IMR-90 (cell line): ENCODE measurements around the gene OTUD7B. TPM values are rescaled to one million over a fixed set of nuclear protein-coding genes. Genes with fewer than 3 reads are reported as not detected.

Experiments
- ATAC-seq: fragments of 200-7000 bp; cut with Tn5 transposase; 2 replicates; pipeline ENCODE4 v1.9.1; 2020; ENCODE audit warnings: low read depth, mild to moderate bottlenecking, moderate library complexity
- BruUV-seq: library from RNA; stranded (reverse); fragments of 400-500 nt; replicated peaks from 2 replicates; lab custom pipeline; 2021; lab: Mats Ljungman, UMichigan
- CTCF ChIA-PET: fragments of 300-600 bp; formaldehyde crosslinking; extraction: SDS; loops from one replicate; lab custom pipeline; 2021; ENCODE audit warnings: antibody characterized with exemption; lab: Yijun Ruan, JAX
- POLR2A ChIA-PET: fragments of 300-600 bp; sonication (Branson Sonifier 250); formaldehyde crosslinking; loops from one replicate; lab custom pipeline; 2022; ENCODE audit warnings: antibody characterized with exemption; ENCODE audit not compliant: unreplicated experiment; lab: Charles Lee
- DNase-seq: peaks from one replicate; pipeline ENCODE4 v3.0.0; 2013
- H2AFZ ChIP-seq: replicated peaks from 2 replicates; pipeline ENCODE3; 2013; ENCODE audit warnings: low read length, mild to moderate bottlenecking; ENCODE audit not compliant: poor library complexity
- H2AK5ac ChIP-seq: 2 replicates; pipeline ENCODE4 v1.6.1; 2013; ENCODE audit warnings: low read depth, low read length, inconsistent platforms
- H2AK9ac ChIP-seq: replicated peaks from 2 replicates; pipeline ENCODE3; 2013; ENCODE audit warnings: mild to moderate bottlenecking, low read depth, low read length, moderate library complexity; ENCODE audit not compliant: poor library complexity
- H2BK120ac ChIP-seq: 2 replicates; pipeline ENCODE4 v1.6.1; 2013; ENCODE audit warnings: low read depth, low read length, inconsistent platforms
- H2BK15ac ChIP-seq: 3 replicates; pipeline ENCODE4 v1.6.1; 2013; ENCODE audit warnings: low read depth, low read length, inconsistent platforms
- H2BK20ac ChIP-seq: 2 replicates; pipeline ENCODE4 v1.6.1; 2013; ENCODE audit warnings: low read depth, mild to moderate bottlenecking, inconsistent platforms, low read length, moderate library complexity
- H2BK5ac ChIP-seq: 2 replicates; pipeline ENCODE4 v1.6.1; 2013; ENCODE audit warnings: mild to moderate bottlenecking, low read depth, low read length, inconsistent platforms; ENCODE audit not compliant: poor library complexity, severe bottlenecking
- H3K14ac ChIP-seq: replicated peaks from 2 replicates; pipeline ENCODE4 v1.6.1; 2013; ENCODE audit warnings: low read depth, low read length, inconsistent platforms
- H3K18ac ChIP-seq: 2 replicates; pipeline ENCODE4 v1.6.1; 2013; ENCODE audit warnings: low read depth, low read length, control low read depth
- H3K23ac ChIP-seq: 2 replicates; pipeline ENCODE4 v1.6.1; 2013; ENCODE audit warnings: low read depth, low read length, inconsistent platforms
- H3K27ac ChIP-seq: 2 replicates; pipeline ENCODE4 v1.5.1; 2013; ENCODE audit warnings: mild to moderate bottlenecking, control low read depth, low read length; ENCODE audit not compliant: insufficient read depth
- H3K27me3 ChIP-seq: 2 replicates; pipeline ENCODE4 v1.6.1; 2013; ENCODE audit warnings: low read length; ENCODE audit not compliant: control insufficient read depth, insufficient read depth
- H3K36me3 ChIP-seq: 2 replicates; pipeline ENCODE4 v1.6.1; 2013; ENCODE audit warnings: low read length, mixed read lengths; ENCODE audit not compliant: control insufficient read depth, insufficient read depth
- H3K4ac ChIP-seq: 2 replicates; pipeline ENCODE4 v1.6.1; 2013; ENCODE audit warnings: low read depth, low read length, inconsistent platforms
- H3K4me1 ChIP-seq: 2 replicates; pipeline ENCODE4 v1.6.1; 2013; ENCODE audit warnings: low read length, mixed read lengths; ENCODE audit not compliant: control insufficient read depth, insufficient read depth
- H3K4me2 ChIP-seq: 2 replicates; pipeline ENCODE4 v1.6.1; 2013; ENCODE audit warnings: low read depth, mild to moderate bottlenecking, control low read depth, low read length, moderate library complexity
- H3K4me3 ChIP-seq: 2 replicates; pipeline ENCODE4 v1.5.1; 2013; ENCODE audit warnings: low read depth, mild to moderate bottlenecking, control low read depth, low read length, moderate library complexity; ENCODE audit not compliant: insufficient read depth
- H3K56ac ChIP-seq: 2 replicates; pipeline ENCODE4 v1.6.1; 2013; ENCODE audit warnings: low read length, inconsistent platforms; ENCODE audit not compliant: insufficient read depth; ENCODE audit errors: extremely low read depth
- H3K79me1 ChIP-seq, 2 experiments: 2 replicates each; pipeline ENCODE4 v1.6.1; 2013; ENCODE audit warnings: low read length in 2 of 2, inconsistent platforms in 1 of 2, low read depth in 1 of 2
- H3K9ac ChIP-seq: 2 replicates; pipeline ENCODE4 v1.6.1; 2013; ENCODE audit warnings: low read depth, low read length, control low read depth
- H3K9me1 ChIP-seq: 2 replicates; pipeline ENCODE4 v1.6.1; 2013; ENCODE audit warnings: low read length, inconsistent platforms; ENCODE audit not compliant: insufficient read depth
- H3K9me3 ChIP-seq: 2 replicates; pipeline ENCODE4 v1.6.1; 2013; ENCODE audit warnings: low read length; ENCODE audit not compliant: control insufficient read depth, insufficient read depth
- H4K20me1 ChIP-seq: 2 replicates; pipeline ENCODE4 v1.6.1; 2013; ENCODE audit warnings: low read length, inconsistent platforms; ENCODE audit not compliant: insufficient read depth
- H4K5ac ChIP-seq: 2 replicates; pipeline ENCODE4 v1.6.1; 2013; ENCODE audit warnings: mild to moderate bottlenecking, low read depth, low read length, control low read depth
- H4K8ac ChIP-seq, 2 experiments: 2 replicates each; pipeline ENCODE4 v1.6.1; 2013; ENCODE audit warnings: low read depth in 2 of 2, low read length in 2 of 2, control low read depth in 1 of 2, inconsistent platforms in 1 of 2
- H4K91ac ChIP-seq: 2 replicates; pipeline ENCODE4 v1.6.1; 2013; ENCODE audit warnings: low read depth, low read length, inconsistent platforms; ENCODE audit not compliant: insufficient read depth
- BHLHE40 ChIP-seq: fragments of 150-350 bp; IDR thresholded peaks from 2 replicates; pipeline ENCODE4 v1.6.1; 2016; ENCODE audit warnings: mild to moderate bottlenecking, low read depth, low read length
- CEBPB ChIP-seq: IDR thresholded peaks from 2 replicates; pipeline ENCODE4 v1.6.1; 2012; ENCODE audit warnings: low read depth, low read length, improper control_type of control experiment
- CTCF ChIP-seq: conservative IDR thresholded peaks from 2 replicates; pipeline ENCODE4 v1.5.1; 2012; ENCODE audit warnings: mild to moderate bottlenecking, low read depth, low read length, improper control_type of control experiment
- ELK1 ChIP-seq: fragments of 150-350 bp; IDR thresholded peaks from 2 replicates; pipeline ENCODE4 v1.6.1; 2016; ENCODE audit warnings: low read depth, mild to moderate bottlenecking, low read length, moderate library complexity, borderline replicate concordance
- MAFK ChIP-seq: IDR thresholded peaks from 2 replicates; pipeline ENCODE4 v1.6.1; 2012; ENCODE audit warnings: low read depth, low read length, improper control_type of control experiment
- MXI1 ChIP-seq: IDR thresholded peaks from 2 replicates; pipeline ENCODE4 v1.6.1; 2012; ENCODE audit warnings: low read depth, mild to moderate bottlenecking, low read length, moderate library complexity, borderline replicate concordance
- NFE2L2 ChIP-seq: fragments of 150-350 bp; IDR thresholded peaks from 2 replicates; pipeline ENCODE4 v1.6.1; 2016; ENCODE audit warnings: low read depth, mild to moderate bottlenecking, low read length
- POLR2A ChIP-seq: IDR thresholded peaks from 2 replicates; pipeline ENCODE4 v1.6.1; 2012; ENCODE audit warnings: mild to moderate bottlenecking, low read depth, low read length
- RAD21 ChIP-seq: IDR thresholded peaks from 2 replicates; pipeline ENCODE4 v1.6.1; 2012; ENCODE audit warnings: low read length, improper control_type of control experiment
- RCOR1 ChIP-seq: IDR thresholded peaks from 2 replicates; pipeline ENCODE4 v1.6.1; 2012; ENCODE audit warnings: mild to moderate bottlenecking, low read length, improper control_type of control experiment; ENCODE audit not compliant: insufficient replicate concordance
- RFX5 ChIP-seq: IDR thresholded peaks from 2 replicates; pipeline ENCODE4 v1.8.0; 2012; ENCODE audit warnings: low read depth, mild to moderate bottlenecking, low read length, moderate library complexity
- SMC3 ChIP-seq: fragments of 150-350 bp; IDR thresholded peaks from 2 replicates; pipeline ENCODE4 v1.6.1; 2016; ENCODE audit warnings: low read depth, mild to moderate bottlenecking, antibody characterized with exemption, low read length, moderate library complexity
- USF2 ChIP-seq: fragments of 150-350 bp; IDR thresholded peaks from 2 replicates; pipeline ENCODE4 v1.6.1; 2017; ENCODE audit warnings: mild to moderate bottlenecking, antibody characterized with exemption, low read length, low read depth
- WGBS, 2 experiments: methylation state at CpG; one replicate each; pipeline versions ENCODE4 v1.1.5 to v1.1.7; 2013; ENCODE audit warnings: missing lambda C conversion rate in 2 of 2; ENCODE audit not compliant: insufficient read length in 1 of 2; ENCODE audit errors: extremely low coverage in 2 of 2; 5-methylcytosine and 5-hydroxymethylcytosine counted together
- dilution Hi-C: fragments of 300-500 bp; cut with HindIII; formaldehyde crosslinking; loops from one replicate; pipeline ENCODE4 v1.14.3; 2018; ENCODE audit warnings: low sequenced_read_pairs; ENCODE audit not compliant: unreplicated experiment
- in situ Hi-C: fragments of 300-500 bp; cut with MboI; formaldehyde crosslinking; loops from 3 replicates; pipeline ENCODE4 v1.14.3; 2019; ENCODE audit warnings: low sequenced_read_pairs, inconsistent platforms, mixed read lengths
- intact Hi-C: fragments of 100-400 bp; cut with micrococcal nuclease; formaldehyde crosslinking; loops from 2 replicates; pipeline ENCODE4 v1.10.0; 2022
- polyA plus RNA-seq, 3 experiments: library from polyadenylated mRNA; depleted of rRNA; stranded (reverse); fragments of >200 nt; gene quantifications; 2 replicates each; pipeline ENCODE4 v1.2.3, GENCODE V29; 2012; ENCODE audit warnings: low replicate concordance in 1 of 3
- total RNA-seq: library from RNA; depleted of rRNA; stranded (reverse); fragments of >200 nt; gene quantifications from 2 replicates; pipeline ENCODE4 v1.2.3, GENCODE V29; 2012

The OTUD7B gene
- total and polyA plus RNA-seq, 2 of the 4 experiments (the other 2 are of a cell fraction) = 7.5 to 18.6 TPM

- Histone ChIP-seq H4K5ac (no peak overlapping the region; the same call in 1 of the 2 replicates), H3K9me3 (no peaks in the 10 kb centered on the region), H3K79me1 (peaks cover 3 to 24% of the 10 kb centered on the region in 2 experiments), H3K23ac (no peak overlapping the region), H2BK15ac (no peak overlapping the region), H2BK5ac (no peak overlapping the region), H2AK5ac (no peak overlapping the region), H2BK120ac (no peak overlapping the region), H3K4me2 (no peak overlapping the region), H3K4me3 (no peak overlapping the region), H3K9ac (no peak overlapping the region), H2BK20ac (no peak overlapping the region), H3K14ac (no peak overlapping the region), H4K91ac (no peak overlapping the region), H3K9me1 (peaks cover 14% of the 10 kb centered on the region), H3K4ac (no peak overlapping the region), H2AFZ (no peak overlapping the region), H3K36me3 (peaks cover 28% of the 10 kb centered on the region), H2AK9ac (no peak overlapping the region), H3K56ac (no peak overlapping the region), H4K20me1 (no peaks in the 10 kb centered on the region), H3K27ac (no peak overlapping the region), H4K8ac (peak overlapping the region; percentile 34 to 67; a peak in 1 of 4 replicates), H3K4me1 (peaks cover 8% of the 10 kb centered on the region), H3K18ac (no peak overlapping the region), H3K27me3 (no peaks in the 10 kb centered on the region)
- ChIA-PET POLR2A (no interaction called here), CTCF (interaction anchor here (0.6 kb wide), 1 partner anchor 245 kb away, joined by 4 read pairs; no protein-coding TSS in a partner anchor)
- peak; percentile 41 for DNase-seq
- no TSS peak for BruUV-seq
- in situ Hi-C loops (no loop called here), intact Hi-C loops (loop anchor here (10.0 kb wide), 1 partner anchor 843 kb away; no protein-coding TSS in a partner anchor), dilution Hi-C loops (no loop called here)
- no peak for TF ChIP-seq CEBPB
- TF ChIP-seq MXI1 = no peak
- no peak for TF ChIP-seq NFE2L2
- TF ChIP-seq POLR2A = no peak
- TF ChIP-seq BHLHE40 = no peak
- no peak for TF ChIP-seq RFX5
- 0 out of 2 replicates have a peak, but pooled peaks have one; percentile 6 for TF ChIP-seq SMC3
- no peak for TF ChIP-seq RCOR1
- TF ChIP-seq USF2 = no peak
- TF ChIP-seq MAFK = no peak
- no peak for TF ChIP-seq ELK1
- TF ChIP-seq CTCF = peak; percentile 35
- TF ChIP-seq RAD21 = peak; percentile 27; the same call in 1 of the 2 replicates
- no CpG with 5 or more reads among the region's 5 CpGs for WGBS, 2 experiments
- ATAC-seq = peak; percentile 60
Measured at GRCh38 chr1:149942207-149942606, 68.3 kb downstream of the OTUD7B start.
